ENCODE measurements around the gene REV1.

DNA sequence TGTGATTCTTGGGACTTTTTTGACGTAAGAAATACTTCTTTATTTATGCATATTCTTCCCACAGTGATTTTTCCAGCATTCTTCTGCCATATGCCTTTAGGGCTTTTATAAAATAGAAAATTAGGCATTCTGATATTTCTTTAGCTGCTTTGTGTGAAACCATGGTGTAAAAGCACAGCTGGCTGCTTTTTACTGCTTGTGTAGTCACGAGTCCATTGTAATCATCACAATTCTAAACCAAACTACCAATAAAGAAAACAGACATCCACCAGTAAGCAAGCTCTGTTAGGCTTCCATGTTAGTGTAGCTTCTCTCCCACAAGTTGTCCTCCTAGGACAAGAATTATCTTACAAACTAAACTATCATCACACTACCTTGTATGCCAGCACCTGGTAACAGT is 90.0 kb downstream of the REV1 start:
- TF ChIP-seq, protein P1, sequence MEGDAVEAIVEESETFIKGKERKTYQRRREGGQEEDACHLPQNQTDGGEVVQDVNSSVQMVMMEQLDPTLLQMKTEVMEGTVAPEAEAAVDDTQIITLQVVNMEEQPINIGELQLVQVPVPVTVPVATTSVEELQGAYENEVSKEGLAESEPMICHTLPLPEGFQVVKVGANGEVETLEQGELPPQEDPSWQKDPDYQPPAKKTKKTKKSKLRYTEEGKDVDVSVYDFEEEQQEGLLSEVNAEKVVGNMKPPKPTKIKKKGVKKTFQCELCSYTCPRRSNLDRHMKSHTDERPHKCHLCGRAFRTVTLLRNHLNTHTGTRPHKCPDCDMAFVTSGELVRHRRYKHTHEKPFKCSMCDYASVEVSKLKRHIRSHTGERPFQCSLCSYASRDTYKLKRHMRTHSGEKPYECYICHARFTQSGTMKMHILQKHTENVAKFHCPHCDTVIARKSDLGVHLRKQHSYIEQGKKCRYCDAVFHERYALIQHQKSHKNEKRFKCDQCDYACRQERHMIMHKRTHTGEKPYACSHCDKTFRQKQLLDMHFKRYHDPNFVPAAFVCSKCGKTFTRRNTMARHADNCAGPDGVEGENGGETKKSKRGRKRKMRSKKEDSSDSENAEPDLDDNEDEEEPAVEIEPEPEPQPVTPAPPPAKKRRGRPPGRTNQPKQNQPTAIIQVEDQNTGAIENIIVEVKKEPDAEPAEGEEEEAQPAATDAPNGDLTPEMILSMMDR (IDR thresholded peaks at IDR 0.05; ENCODE audit: borderline replicate concordance, extremely low read depth, low read length, poor library complexity, severe bottlenecking): no peak
- no peak for TF ChIP-seq EZH2 (IDR thresholded peaks at IDR 0.05; ENCODE audit: borderline replicate concordance, low read depth, low read length, severe bottlenecking)
